B cell (primary cell): ENCODE measurements around the gene LOC101059915.

Experiments used
- CTCF ChIP-seq: fragments of 200-600 bp; IDR thresholded peaks from one replicate; pipeline ENCODE4 v1.8.0; 2022; ENCODE audit warnings: antibody characterized with exemption, mild to moderate bottlenecking
- EZH2 ChIP-seq: IDR thresholded peaks from 2 replicates; pipeline ENCODE4 v1.6.1; 2012; ENCODE audit warnings: borderline replicate concordance, low read depth, mild to moderate bottlenecking, moderate library complexity, low read length; ENCODE audit not compliant: insufficient read depth, poor library complexity, severe bottlenecking

GRCh38 chrX:71640002-71640401 is 27.3 kb upstream of the LOC101059915 start:
- TF ChIP-seq CTCF (no peak), EZH2 (no peak)
